NCI-H748 (cell line): ENCODE data around the gene HRH4.

ENCODE experiments used
- DNase-seq: peaks from one replicate; lab custom pipeline; 2025; ENCODE audit not compliant: unreplicated experiment; lab: John Stamatoyannopoulos, UW

Gene HRH4

GRCh38 chr18:24462838-24463775 lies 2.7 kb downstream of the HRH4 start:
- no peak for DNase-seq

GRCh38 chr18:24465486-24465885 lies 5.0 kb downstream of the HRH4 start:
- no peak for DNase-seq

GRCh38 chr18:24466771-24467170 lies 6.3 kb downstream of the HRH4 start:
- no peak for DNase-seq

GRCh38 chr18:24470022-24470618 lies 9.7 kb downstream of the HRH4 start:
- DNase-seq = no peak

GRCh38 chr18:24470805-24471204 lies 10.4 kb downstream of the HRH4 start:
- DNase-seq = no peak

GRCh38 chr18:24472591-24472990 lies 12.2 kb downstream of the HRH4 start:
- no peak for DNase-seq

- DNase-seq = no peak
Observed at GRCh38 chr18:24474406-24474805, 14.0 kb downstream of the HRH4 start.

- no peak for DNase-seq
Observed at GRCh38 chr18:24475926-24476589, 15.6 kb downstream of the HRH4 start.

GRCh38 chr18:24479371-24479770 lies 18.9 kb downstream of the HRH4 start:
- no peak for DNase-seq

- DNase-seq = no peak
Observed at GRCh38 chr18:24482821-24483220, 22.4 kb downstream of the HRH4 start.

GRCh38 chr18:24485681-24486080 lies 25.2 kb downstream of the HRH4 start:
- no peak for DNase-seq

- DNase-seq = peak; percentile 26
Observed at GRCh38 chr18:24486684-24487083, 26.2 kb downstream of the HRH4 start.

- peak; percentile 44 for DNase-seq
Observed at GRCh38 chr18:24488824-24489493, 28.5 kb downstream of the HRH4 start.

- no peak for DNase-seq
Observed at GRCh38 chr18:24490539-24490938, 30.1 kb downstream of the HRH4 start.

- DNase-seq = no peak
Observed at GRCh38 chr18:24491927-24492834, 31.7 kb downstream of the HRH4 start.

- no peak for DNase-seq
Observed at GRCh38 chr18:24494586-24494985, 34.1 kb downstream of the HRH4 start.

GRCh38 chr18:24497031-24497754 lies 36.8 kb downstream of the HRH4 start:
- peak; percentile 62 for DNase-seq

- DNase-seq = no peak
Observed at GRCh38 chr18:24499814-24500213, 39.4 kb downstream of the HRH4 start.

GRCh38 chr18:24500217-24500616 lies 39.8 kb downstream of the HRH4 start:
- no peak for DNase-seq

GRCh38 chr18:24500766-24501165 lies 40.3 kb downstream of the HRH4 start:
- no peak for DNase-seq
